ENCODE measurements around the gene UBLCP1.
"Not testable (repeated sequence)": the region's sequence is repeated elsewhere in the genome, so short reads cannot be mapped to it uniquely, and the experiment has no call there.

UBLCP1 gene, protein sequence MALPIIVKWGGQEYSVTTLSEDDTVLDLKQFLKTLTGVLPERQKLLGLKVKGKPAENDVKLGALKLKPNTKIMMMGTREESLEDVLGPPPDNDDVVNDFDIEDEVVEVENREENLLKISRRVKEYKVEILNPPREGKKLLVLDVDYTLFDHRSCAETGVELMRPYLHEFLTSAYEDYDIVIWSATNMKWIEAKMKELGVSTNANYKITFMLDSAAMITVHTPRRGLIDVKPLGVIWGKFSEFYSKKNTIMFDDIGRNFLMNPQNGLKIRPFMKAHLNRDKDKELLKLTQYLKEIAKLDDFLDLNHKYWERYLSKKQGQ

DNA sequence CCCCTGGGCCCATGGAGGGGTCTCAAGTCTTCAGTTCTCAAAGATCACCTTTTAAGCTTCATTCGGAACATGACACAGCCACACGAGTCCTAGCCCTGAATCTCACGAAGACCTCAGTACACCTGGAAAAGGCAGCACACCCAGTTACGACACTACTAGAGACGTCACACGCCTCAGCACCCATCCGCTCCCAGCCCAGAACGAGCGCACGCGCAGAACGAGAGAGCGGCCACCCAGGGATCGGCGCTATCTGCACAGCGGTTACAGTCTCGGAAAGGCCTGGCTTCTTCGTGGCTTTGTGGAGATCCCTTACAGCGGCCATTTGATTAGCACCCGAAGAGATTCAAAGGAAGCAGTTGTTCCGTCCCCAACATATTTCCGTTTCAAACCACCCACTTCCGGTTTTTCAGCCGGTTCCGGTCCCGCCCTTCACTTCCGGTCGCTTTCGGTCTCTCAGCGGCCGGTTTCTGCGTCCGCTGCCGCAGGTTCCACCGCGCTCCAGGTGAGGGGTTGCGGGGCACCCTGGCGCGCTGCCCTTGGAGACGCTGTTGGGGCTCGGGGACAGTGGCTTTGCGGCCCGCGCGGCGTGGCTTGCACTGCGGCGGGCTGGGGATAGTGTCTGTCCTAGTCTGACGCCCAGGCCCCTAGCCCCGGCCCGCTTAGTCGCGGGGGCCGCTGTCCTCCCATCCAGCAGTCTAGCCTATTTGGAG lies at the start of gene UBLCP1:
Gene UBLCP1 (plus strand): TSS at position 432 of the 710 bp plus-strand sequence. CDS start 5,626 bp downstream, outside the sequence.
- DNase-seq (ENCODE audit: insufficient read length, low spot score) (peak; percentile 75), FAIRE-seq (peak; percentile 96)

DNA sequence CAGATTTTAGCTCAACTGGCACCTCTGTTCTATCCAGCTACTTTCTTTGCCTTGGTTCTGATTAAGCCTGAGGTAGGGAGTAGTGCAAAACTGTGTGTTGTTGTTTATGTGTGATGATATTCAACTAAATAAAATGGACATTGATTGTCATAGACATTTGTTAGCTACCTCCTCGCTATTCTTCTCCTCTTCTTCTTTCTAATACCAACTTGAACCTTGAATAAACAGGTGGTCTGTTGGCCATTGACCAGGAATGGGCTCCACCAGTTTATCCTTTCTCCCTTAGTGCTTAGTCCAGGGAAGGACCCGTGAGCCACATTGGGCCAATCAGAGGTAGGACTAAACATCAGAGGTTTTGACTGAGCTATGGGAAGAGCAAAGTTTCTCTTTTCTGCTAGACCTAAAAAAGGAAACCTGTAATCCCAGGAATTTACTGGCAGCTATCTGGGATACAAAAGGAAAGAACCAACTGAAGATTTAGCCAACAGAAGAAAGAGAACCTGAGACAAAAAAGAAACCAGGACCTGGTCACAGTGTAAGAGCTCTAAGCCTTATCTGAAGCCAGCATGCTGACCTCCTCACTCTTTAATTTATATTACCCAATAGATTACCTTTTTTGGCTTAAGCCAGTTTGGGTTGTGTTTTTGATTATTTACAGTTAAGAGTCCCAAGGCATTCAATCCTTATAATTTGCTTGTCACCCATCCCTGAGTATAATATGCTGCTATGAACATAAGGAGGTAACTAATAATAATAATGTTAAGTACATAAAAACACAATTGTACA lies 48.4 kb upstream of the UBLCP1 start:
- FAIRE-seq, result no peak
- DNase-seq (ENCODE audit: insufficient read length, low spot score), result no peak

DNA sequence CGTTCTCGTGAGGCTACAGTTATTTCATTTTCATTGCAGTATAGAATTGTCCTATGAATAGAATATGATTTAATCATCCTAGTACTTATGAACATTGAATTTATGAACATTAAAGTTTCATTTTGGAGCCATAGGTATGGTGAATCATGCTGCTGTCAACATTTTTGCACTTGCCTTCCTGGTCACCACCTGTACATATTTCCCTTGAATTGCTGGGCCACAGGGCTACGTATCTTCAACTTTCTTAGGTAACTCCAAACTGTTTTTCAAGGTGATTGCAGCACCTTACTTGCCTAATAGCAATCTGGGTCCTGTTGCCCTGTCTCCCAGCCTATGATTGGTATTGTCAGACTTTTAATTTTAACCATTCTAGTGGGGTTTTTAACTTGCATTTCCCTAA lies 47.2 kb upstream of the UBLCP1 start:
- DNase-seq (ENCODE audit: insufficient read length, low spot score) (no peak), FAIRE-seq (no peak)

DNA sequence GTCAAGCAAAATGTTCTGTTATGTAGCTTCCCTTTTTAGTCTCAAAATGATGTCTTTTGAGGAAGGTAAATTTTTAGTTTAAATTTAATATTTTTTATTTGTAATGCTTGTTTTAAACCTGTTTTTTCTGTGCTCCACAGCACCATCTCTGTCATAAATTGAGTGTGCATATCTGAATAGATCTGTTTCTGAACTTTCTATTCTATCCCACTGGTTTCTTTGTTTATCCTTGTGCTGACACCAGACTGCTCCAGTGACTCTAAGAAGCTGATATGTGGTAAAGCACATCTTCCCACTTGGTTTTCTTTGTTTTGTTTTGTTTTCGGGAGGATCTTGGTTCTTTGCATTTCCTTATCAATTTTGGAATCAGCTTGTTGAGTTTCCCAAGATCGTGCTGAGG lies 46.6 kb upstream of the UBLCP1 start:
- FAIRE-seq (no peak), DNase-seq (ENCODE audit: insufficient read length, low spot score) (no peak)

DNA sequence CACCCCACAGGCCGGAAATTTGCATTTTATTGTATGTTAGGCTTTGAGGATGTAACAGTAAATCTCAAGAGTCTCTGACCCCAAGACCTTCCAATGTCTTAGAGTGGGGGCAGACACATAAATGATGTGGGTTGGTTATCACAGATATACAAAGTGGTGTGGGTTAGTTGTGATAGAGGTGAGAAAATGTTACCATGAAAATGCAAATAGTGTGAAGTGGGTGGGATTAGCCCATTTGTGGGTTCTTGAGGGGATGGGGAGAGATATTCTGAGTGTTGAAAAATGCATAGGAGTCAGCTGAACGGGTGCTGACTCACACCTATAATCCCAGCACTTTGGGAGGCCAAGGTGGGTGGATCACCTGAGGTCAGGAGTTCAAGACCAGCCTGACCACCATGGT lies 45.9 kb upstream of the UBLCP1 start:
- DNase-seq (ENCODE audit: insufficient read length, low spot score) (no peak), FAIRE-seq (no peak)

DNA sequence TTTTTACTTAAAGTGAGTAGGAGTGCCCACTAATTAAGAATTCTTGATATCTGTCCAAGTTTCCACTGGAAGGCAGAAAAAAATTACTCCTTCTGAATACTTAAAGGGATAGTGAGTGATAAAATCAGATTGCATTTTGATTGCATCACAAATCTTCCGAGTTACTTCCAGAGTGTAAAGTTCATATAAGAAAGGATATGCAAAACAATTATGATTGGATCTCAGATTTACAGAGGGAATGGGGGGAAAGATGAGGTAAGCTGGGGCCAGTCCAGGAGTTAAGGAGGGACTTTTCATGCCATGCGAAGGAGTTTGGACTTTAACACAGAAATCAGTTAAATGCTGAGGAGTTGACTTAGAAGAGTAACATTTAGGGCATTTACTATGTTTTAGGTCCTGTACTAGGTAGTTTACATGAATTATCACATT lies 44.5 kb upstream of the UBLCP1 start:
- FAIRE-seq (no peak), DNase-seq (ENCODE audit: insufficient read length, low spot score) (no peak)

DNA sequence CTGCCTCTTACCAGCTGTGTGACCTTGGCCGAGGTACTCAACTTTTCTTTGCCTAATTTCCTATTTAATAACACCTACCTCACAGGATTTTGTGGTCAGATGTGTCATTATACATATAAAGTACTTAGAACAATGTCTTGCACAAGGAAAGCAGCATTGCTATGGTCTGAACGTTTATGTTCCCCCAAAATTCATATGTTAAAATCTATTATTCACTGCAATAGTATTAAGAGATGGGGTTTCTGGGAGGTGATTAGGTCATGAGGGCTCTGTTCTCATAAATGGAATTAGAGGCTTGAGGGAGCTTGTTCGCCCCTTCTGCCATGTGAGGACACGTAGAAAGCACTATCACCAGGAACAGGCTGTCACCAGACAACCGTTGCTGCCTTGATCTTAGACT lies 42.9 kb upstream of the UBLCP1 start:
- DNase-seq (ENCODE audit: insufficient read length, low spot score) (no peak), FAIRE-seq (no peak)

DNA sequence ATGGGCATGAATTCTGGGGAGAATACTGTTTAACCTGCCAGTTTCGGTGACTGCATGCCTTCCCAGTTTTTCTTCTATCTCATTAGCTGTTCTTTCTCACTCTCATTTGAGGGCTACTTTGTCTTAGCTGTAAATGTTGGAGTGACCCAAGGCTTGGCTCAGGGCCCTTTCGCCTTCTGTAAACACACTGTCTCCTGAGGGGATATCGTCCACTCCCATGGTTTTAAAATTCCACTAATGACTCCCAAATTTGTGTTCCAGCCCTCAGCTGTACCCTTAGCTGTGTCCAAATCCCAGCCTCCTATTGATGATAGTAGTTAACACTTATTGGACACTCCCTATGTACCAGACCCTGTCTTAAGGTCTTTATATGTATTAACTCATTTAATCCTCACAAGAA lies 39.6 kb upstream of the UBLCP1 start:
- FAIRE-seq, result no peak
- DNase-seq (ENCODE audit: insufficient read length, low spot score), result no peak

DNA sequence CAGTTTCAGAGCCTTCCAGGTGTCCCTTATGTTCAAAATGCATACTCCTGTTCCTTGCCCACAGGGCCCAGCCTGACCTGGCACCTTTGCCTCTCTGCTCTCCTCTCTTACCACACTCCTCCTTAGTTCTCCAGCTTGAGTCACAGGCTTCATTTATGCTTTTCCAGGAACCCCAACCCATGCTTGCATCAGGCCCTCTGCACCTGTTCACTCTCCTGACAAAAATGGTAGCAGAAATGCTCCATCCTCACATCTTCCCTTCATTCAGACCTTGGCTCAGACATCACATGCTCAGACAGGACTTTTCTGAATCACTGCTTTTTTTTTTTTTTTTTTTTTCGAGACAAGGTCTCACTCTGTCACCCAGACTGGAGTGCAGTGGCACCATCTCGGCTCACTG lies 38.6 kb upstream of the UBLCP1 start:
- FAIRE-seq, result no peak
- no peak for DNase-seq (ENCODE audit: insufficient read length, low spot score)

DNA sequence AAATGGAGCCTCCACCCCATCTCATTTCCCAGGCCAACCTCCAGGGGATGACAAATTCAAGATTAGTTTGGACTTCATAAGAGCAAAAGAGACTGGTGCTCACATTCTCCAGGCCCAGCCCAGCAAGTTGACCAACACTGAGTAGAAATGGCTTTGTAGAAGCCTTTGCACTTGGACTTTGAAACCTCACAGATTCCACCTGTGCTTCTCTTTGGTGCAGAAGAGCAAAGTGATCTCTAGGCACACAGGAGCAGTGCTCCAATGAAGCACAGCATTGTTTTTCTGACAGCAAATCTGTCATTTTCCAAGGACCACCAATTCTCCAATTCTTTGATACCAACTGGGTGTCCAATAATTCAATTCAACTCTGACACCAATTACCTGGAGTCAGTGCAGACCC lies 36.6 kb upstream of the UBLCP1 start:
- no peak for DNase-seq (ENCODE audit: insufficient read length, low spot score)
- no peak for FAIRE-seq

DNA sequence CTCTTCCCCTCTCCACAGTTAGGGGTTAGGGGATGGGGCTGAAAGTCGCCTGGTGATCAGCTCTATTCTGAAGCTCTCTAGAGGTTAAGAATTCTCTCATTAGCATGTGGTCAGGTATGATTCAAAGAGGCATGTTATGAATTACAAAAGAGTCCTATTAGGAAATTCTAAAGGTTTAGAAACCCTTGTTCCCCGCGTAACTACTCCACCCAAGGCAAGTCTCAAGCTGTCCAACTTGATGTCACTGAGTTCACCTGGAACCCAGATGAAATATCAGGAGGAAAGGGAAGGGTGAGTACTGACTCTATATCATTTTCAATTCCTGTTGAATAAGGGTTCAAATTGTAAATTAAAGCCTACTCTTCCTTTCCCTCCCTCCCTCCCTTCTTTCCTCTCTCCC lies 35.6 kb upstream of the UBLCP1 start:
- DNase-seq (ENCODE audit: insufficient read length, low spot score) (no peak), FAIRE-seq (no peak)

DNA sequence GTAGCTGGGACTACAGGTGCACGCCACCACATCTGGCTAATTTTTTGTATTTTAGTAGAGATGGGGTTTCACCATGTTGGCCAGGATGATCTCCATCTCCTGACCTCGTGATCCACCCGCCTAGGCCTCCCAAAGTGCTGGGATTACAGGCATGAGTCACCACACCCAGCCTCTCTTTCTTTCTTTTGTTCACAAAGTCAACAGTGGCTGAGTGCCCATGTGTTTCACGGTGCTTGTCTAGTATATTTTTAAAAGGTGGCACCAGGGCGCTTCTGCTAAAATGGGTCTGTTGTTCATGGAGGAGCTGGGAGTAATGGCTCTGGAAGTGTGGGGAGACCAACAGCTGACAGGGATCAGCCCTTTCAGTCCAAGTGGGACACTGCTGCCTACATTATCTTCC lies 35.0 kb upstream of the UBLCP1 start:
- not testable (repeated sequence) for DNase-seq (ENCODE audit: insufficient read length, low spot score); FAIRE-seq

DNA sequence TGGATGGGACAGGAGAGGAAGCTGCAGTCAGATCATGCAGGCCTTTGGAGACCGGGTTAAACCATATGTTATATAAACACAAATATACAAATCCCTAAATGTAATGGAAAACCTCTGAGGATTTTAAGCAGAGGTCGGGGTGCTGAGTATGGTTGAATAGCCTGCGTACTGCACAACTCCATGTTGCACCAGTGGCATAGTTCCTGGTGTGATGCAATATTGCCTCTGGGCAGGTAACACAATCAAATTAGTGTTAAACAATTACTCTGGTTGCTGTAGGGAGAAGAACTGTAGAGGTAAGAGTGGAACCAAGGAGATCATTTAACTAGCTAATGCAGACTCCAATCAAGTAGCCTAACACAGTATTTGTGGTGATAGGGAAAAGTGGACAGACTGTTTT lies 32.4 kb upstream of the UBLCP1 start:
- DNase-seq (ENCODE audit: insufficient read length, low spot score) (no peak), FAIRE-seq (no peak)

DNA sequence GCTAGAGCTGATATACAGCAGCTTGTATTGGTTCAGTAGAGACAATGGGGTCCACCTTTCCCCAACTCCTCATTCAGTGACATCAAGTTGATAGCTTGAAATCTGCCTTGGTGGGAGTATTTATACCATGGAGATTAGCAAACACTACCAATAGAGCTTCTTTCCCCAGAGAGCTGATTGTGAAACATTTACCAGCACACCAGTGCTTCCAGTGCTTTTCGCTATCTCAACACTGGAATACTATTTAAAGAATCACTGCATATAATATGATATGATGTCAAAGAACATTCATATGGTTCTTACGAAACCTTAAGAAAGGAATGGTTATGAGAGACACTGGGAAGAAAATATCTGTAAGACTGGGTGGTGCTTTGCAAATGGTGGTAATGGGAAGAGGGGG lies 31.9 kb upstream of the UBLCP1 start:
- FAIRE-seq (no peak), DNase-seq (ENCODE audit: insufficient read length, low spot score) (no peak)

DNA sequence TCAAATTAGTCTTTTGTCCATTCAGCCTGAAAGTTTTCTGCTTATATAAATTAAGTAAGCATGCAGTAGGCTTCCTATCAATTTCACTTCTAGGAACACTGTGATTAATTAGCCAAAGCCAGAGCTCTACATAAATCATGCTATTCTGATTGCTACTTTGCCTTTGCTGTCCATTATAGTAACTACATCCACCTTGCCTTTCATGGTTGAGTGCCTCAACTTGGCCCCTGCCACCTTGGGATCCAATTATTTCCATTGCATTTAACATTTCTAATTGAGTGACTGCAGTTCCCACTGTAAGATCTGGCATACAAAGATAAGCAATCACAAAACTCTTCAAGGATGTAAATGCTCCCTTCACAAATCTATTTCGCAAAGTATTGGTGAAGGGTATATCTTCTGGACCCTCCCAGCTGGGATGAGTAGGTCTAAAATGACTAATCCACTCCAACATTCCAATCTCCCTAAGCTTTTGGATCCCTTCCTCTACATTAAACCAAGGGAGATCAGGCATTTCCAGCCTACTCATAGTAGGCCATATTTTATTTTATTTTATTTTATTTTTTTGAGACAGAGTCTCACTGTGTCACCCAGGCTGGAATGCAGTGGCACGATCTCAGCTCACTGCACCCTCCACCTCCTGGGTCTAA lies 27.1 kb upstream of the UBLCP1 start:
- DNase-seq (ENCODE audit: insufficient read length, low spot score); FAIRE-seq: not testable (repeated sequence)

DNA sequence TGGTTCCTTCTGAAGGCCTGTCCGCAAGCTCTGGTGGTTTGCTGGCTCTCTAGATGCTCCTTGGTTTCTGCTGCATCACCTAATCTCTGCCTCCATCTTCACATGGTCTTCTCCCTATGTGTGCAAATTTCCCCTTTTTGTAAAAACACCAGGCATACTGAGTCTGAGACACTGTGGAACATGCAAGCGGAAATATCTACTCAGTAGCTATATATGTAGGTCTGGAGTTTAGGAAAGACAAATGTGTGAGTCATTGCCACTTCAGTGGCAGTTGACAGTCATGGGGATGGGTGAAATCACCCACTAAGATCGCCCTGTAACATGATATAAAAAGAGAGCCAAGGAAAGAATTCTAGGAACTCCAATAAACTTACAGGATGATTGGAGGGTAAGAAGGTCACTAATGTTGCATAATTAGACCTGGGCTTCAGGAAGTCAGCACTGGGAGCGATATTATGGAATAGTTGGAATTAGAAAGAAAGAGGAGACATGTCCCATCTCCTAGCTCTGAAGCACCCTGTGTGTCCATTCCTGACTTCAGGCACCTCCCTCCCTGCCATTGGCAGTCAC lies 22.7 kb upstream of the UBLCP1 start:
- FAIRE-seq, result no peak
- DNase-seq (ENCODE audit: insufficient read length, low spot score), result no peak

DNA sequence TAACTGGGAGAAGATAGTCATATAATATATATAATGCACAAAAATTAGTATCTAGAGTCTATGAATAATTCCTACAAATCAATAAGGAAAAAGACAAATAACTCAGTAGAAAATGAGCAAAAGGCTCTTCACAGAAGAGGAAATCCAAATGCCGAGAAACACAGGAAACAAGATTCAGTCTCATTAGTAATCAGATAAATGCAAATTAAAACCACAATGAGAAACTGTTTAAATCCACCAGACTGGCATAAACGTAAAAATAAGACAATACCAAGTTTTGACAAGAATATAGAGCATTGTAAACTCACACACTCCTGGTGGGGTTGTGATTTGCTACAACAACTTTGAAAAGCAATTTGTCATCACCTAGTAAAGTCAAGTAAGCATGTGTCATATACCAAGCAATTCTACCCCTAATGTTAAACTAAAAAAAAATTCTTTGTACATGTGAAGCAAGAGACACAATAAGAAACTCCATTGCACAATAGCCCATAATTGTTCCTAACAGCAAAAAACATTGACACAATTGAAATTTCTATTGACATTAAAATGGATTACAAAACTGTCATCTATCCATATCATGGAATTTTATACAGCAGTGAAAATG lies 21.0 kb upstream of the UBLCP1 start:
- no peak for FAIRE-seq
- DNase-seq (ENCODE audit: insufficient read length, low spot score), result no peak

DNA sequence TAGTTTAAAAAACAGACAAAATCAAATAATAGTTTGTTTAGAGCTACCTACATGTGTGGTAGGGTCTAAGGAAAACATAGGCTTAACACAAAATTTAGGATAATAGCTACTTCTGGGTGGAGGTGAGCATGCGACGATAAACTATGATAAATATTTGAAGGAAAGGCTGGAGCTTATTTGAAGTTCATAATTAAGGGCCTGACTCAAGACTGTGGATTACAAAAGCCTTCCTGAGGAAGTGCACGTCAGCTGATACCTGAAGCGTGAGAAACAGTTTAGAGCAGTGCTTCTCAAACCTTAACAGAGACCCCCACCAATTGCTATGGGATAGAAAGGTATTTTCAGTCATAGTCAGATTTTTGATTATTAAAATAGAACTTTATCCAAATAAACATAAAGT lies 20.4 kb upstream of the UBLCP1 start:
- DNase-seq (ENCODE audit: insufficient read length, low spot score) (no peak), FAIRE-seq (no peak)

DNA sequence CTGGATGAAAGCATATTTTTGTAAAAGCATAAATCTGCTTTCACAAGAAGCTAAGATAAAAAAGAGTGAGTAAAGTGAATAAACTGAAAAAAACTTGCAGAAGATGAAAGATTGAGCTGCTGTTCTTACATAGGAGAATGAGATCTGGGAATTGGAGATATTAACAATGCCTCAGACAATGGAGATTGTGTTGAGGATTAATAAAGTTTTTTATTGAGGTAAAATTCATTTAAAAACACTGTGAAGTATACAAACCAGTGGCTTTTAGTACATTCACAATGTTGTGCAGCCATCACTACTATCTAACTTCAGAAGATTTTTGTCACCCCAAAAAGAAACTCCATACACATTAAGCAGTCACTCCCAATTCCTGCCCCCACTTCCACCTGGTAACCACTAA lies 19.7 kb upstream of the UBLCP1 start:
- no peak for FAIRE-seq
- no peak for DNase-seq (ENCODE audit: insufficient read length, low spot score)

DNA sequence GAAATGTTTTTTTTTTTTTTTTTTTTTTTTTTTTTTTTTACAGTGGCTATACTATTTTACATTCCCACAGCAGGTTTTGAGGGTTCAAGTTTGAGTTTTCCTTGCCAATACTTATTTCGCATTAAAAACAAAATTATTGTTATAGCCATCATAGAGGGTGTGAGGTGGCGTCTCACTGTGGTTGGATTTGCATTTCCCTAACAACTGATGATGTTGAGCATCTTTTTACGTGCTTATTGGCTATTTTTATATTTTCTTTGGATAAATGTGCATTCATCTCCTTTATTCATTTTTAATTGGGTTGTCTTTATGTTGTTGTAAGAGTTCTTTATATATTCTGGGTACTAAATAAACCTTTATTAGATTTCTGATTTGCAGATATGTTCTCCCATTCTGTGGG lies 18.9 kb upstream of the UBLCP1 start:
- DNase-seq (ENCODE audit: insufficient read length, low spot score) (no peak), FAIRE-seq (no peak)
